HG03108 (cell line): ENCODE results near the gene ZNF207.
"Not testable (repeated sequence)": the region's sequence is repeated elsewhere in the genome, so short reads cannot be mapped to it uniquely, and the experiment has no call there.

Experiments
- ATAC-seq: cut with Tn5 transposase; IDR thresholded peaks from one replicate; pipeline ENCODE4 v1.9.1; 2021; ENCODE audit warnings: moderate library complexity; ENCODE audit not compliant: unreplicated experiment

ZNF207 gene

GRCh38 chr17:32385971-32386370, 36.0 kb downstream of the ZNF207 start:
- ATAC-seq = no peak

GRCh38 chr17:32386844-32387243, 36.9 kb downstream of the ZNF207 start:
- no peak for ATAC-seq

GRCh38 chr17:32388128-32388527, 38.2 kb downstream of the ZNF207 start:
- ATAC-seq = not testable (repeated sequence)

- ATAC-seq = no peak
Measured at GRCh38 chr17:32388613-32389459, 38.9 kb downstream of the ZNF207 start.

GRCh38 chr17:32393904-32394303, 43.9 kb downstream of the ZNF207 start:
- no peak for ATAC-seq

- ATAC-seq = no peak
Measured at GRCh38 chr17:32396343-32396742, 46.4 kb downstream of the ZNF207 start.

- ATAC-seq = no peak
Measured at GRCh38 chr17:32398946-32399345, 49.0 kb downstream of the ZNF207 start.

GRCh38 chr17:32410085-32410484, 60.1 kb downstream of the ZNF207 start:
- not testable (repeated sequence) for ATAC-seq

GRCh38 chr17:32426894-32427293, 76.9 kb downstream of the ZNF207 start:
- ATAC-seq = no peak

- ATAC-seq = no peak
Measured at GRCh38 chr17:32429598-32429997, 79.6 kb downstream of the ZNF207 start.
